Keratinocyte (primary cell): ENCODE results near the gene ZNF674.

Experiments
- EZH2 ChIP-seq: IDR thresholded peaks from one replicate; pipeline ENCODE4 v1.6.1; 2012; ENCODE audit warnings: inconsistent platforms, mild to moderate bottlenecking, low read length, moderate library complexity
- TF ChIP-seq, protein P1 (sequence below), 3 experiments: IDR thresholded peaks in 1 of 3; conservative IDR thresholded peaks in 1 of 3; optimal IDR thresholded peaks in 1 of 3; 2 replicates in 2 of 3; 3 replicates in 1 of 3; pipeline versions ENCODE3 to v1.5.1; 2011; ENCODE audit warnings: low read length in 3 of 3, mild to moderate bottlenecking in 3 of 3, moderate library complexity in 2 of 3, control low read depth in 1 of 3, inconsistent platforms in 1 of 3; ENCODE audit not compliant: insufficient read depth in 2 of 3; ENCODE audit errors: extremely low read depth in 1 of 3

DNA sequence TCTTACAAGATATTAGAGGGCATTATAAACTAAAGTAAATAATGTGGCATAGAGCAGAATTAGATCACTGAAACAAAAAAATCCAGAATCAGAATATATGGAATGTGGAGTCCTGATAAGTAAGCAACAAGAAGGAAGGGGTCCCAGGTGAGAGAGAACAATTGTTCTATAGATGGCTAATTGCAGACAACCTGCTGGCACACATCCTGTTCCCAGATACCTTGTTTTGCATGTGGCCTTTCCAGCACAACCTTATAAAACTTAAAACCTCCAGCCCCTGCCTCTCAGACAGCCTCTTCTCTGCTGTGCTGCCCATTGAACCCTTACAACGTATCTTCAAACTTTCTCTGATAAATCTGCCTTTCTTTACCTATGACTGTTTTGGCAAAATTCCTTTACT lies 4.7 kb upstream of the ZNF674 start:
- TF ChIP-seq, protein P1, sequence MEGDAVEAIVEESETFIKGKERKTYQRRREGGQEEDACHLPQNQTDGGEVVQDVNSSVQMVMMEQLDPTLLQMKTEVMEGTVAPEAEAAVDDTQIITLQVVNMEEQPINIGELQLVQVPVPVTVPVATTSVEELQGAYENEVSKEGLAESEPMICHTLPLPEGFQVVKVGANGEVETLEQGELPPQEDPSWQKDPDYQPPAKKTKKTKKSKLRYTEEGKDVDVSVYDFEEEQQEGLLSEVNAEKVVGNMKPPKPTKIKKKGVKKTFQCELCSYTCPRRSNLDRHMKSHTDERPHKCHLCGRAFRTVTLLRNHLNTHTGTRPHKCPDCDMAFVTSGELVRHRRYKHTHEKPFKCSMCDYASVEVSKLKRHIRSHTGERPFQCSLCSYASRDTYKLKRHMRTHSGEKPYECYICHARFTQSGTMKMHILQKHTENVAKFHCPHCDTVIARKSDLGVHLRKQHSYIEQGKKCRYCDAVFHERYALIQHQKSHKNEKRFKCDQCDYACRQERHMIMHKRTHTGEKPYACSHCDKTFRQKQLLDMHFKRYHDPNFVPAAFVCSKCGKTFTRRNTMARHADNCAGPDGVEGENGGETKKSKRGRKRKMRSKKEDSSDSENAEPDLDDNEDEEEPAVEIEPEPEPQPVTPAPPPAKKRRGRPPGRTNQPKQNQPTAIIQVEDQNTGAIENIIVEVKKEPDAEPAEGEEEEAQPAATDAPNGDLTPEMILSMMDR (optimal IDR thresholded peaks at IDR 0.05 in 1 of 3, IDR thresholded peaks at IDR 0.05 in 1 of 3, conservative IDR thresholded peaks at IDR 0.05 in 1 of 3; ENCODE audit: extremely low read depth in 1 of 3, insufficient read depth in 2 of 3, low read length in 3 of 3), result no peak
- TF ChIP-seq EZH2, result no peak
